Measurements from ENCODE around the gene SIRT5.

SIRT5 gene

GRCh38 chr6:13568970-13569369 lies 5.4 kb upstream of the SIRT5 start:
- Histone ChIP-seq H3K9me3 (replicated peaks in 1 of 2; ENCODE audit: control insufficient read depth in 2 of 2, insufficient read depth in 1 of 2, low read depth in 1 of 2, low read length in 2 of 2) (no peaks in the 10 kb centered on the region), H2BK120ac (ENCODE audit: low read depth, low read length) (no peak overlapping the region)
- no CpG with 5 or more reads among the region's 5 CpGs for WGBS, 2 donors (ENCODE audit: extremely low coverage in 2 of 2, insufficient read length in 2 of 2, insufficient replicate concordance in 1 of 2)

DNA sequence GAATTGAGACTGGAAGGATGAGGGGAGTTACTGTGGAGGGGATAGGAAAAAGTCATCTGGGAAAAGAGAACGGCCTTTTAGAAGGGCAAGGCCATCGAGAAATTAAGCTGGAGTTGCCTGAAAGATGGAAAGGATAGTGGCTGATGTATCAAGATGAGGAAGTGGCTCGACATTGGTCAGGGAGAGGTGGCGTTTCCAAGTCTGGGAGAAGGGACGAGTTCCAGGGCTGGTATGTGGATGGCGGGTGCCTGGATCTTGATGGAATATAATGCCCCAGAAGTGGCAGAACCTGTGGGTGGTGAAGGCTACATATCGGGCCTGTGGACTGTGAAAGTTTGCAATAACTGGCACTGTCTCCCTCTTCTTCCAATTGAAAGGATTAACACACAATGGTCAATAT lies 2.2 kb upstream of the SIRT5 start:
- Histone ChIP-seq H3K27me3 (ENCODE audit: control insufficient read depth in 3 of 3, insufficient read depth in 3 of 3, low read depth in 1 of 3, low read length in 3 of 3) (peaks cover 0 to 8% (median 0%) of the 10 kb centered on the region in 3 experiments), H2BK5ac (ENCODE audit: low read length) (no peak overlapping the region), H3K14ac (ENCODE audit: low read length) (no peak overlapping the region), H2BK12ac (ENCODE audit: low read length) (no peak overlapping the region), H2BK15ac (ENCODE audit: low read length) (no peak overlapping the region), H3K9ac (ENCODE audit: low read depth, low read length, poor library complexity) (no peak overlapping the region), H3K36me3 (replicated peaks in 1 of 2; ENCODE audit: control insufficient read depth in 2 of 2, insufficient read depth in 2 of 2, low read length in 2 of 2) (no peaks in the 10 kb centered on the region), H3K18ac (ENCODE audit: low read length) (no peak overlapping the region), H3K23ac (ENCODE audit: low read depth, low read length, poor library complexity) (no peak overlapping the region), H2BK120ac (ENCODE audit: low read depth, low read length) (no peak overlapping the region), H4K8ac (ENCODE audit: low read depth, low read length) (no peak overlapping the region), H3K4me1 (ENCODE audit: control insufficient read depth in 2 of 2, insufficient read depth in 1 of 2, low read depth in 1 of 2, low read length in 2 of 2) (peaks cover 3 to 4% of the 10 kb centered on the region in 2 donors), H3K27ac (replicated peaks; ENCODE audit: low read length) (no peak overlapping the region), H3K4ac (ENCODE audit: low read length) (no peak overlapping the region), H3K4me3 (ENCODE audit: low read length in 2 of 2) (no peak overlapping the region), H3K79me1 (ENCODE audit: low read depth, low read length) (no peaks in the 10 kb centered on the region), H4K91ac (ENCODE audit: low read depth, low read length, poor library complexity) (no peak overlapping the region), H2AK5ac (ENCODE audit: low read depth, low read length) (no peak overlapping the region), H3K4me2 (ENCODE audit: insufficient read depth, low read length, poor library complexity, severe bottlenecking) (no peak overlapping the region), H2AFZ (ENCODE audit: low read length) (no peak overlapping the region), H3K9me3 (replicated peaks in 1 of 2; ENCODE audit: control insufficient read depth in 2 of 2, insufficient read depth in 1 of 2, low read depth in 1 of 2, low read length in 2 of 2) (no peaks in the 10 kb centered on the region)
- WGBS, 2 donors (ENCODE audit: extremely low coverage in 2 of 2, insufficient read length in 2 of 2, insufficient replicate concordance in 1 of 2) = no CpG with 5 or more reads among the region's 7 CpGs
- DNase-seq (ENCODE audit: low spot score) = no peak

More at GRCh38 chr6:13568970-13569369, 5.4 kb upstream of the SIRT5 start:
- H3K4me2 ChIP-seq (ENCODE audit: insufficient read depth, low read length, poor library complexity, severe bottlenecking) = no peak overlapping the region
- H3K27me3 ChIP-seq (ENCODE audit: control insufficient read depth in 3 of 3, insufficient read depth in 3 of 3, low read depth in 1 of 3, low read length in 3 of 3) = peaks cover 0 to 14% (median 0%) of the 10 kb centered on the region in 3 experiments
- no peak overlapping the region for H2BK15ac ChIP-seq (ENCODE audit: low read length)
- H4K91ac ChIP-seq (ENCODE audit: low read depth, low read length, poor library complexity) = no peak overlapping the region
- H3K79me1 ChIP-seq (ENCODE audit: low read depth, low read length) = no peaks in the 10 kb centered on the region
- no peak for DNase-seq (ENCODE audit: low spot score)
- no peak overlapping the region for H2AFZ ChIP-seq (ENCODE audit: low read length)
- H2BK12ac ChIP-seq (ENCODE audit: low read length) = no peak overlapping the region
- H3K14ac ChIP-seq (ENCODE audit: low read length) = no peak overlapping the region
- no peak overlapping the region for H3K27ac ChIP-seq (replicated peaks; ENCODE audit: low read length)
- no peak overlapping the region for H3K4me3 ChIP-seq (ENCODE audit: low read length in 2 of 2)
- H3K36me3 ChIP-seq (replicated peaks in 1 of 2; ENCODE audit: control insufficient read depth in 2 of 2, insufficient read depth in 2 of 2, low read length in 2 of 2) = no peaks in the 10 kb centered on the region
- H4K8ac ChIP-seq (ENCODE audit: low read depth, low read length) = no peak overlapping the region
- H3K4ac ChIP-seq (ENCODE audit: low read length) = no peak overlapping the region
- peaks cover 3 to 4% of the 10 kb centered on the region in 2 donors for H3K4me1 ChIP-seq (ENCODE audit: control insufficient read depth in 2 of 2, insufficient read depth in 1 of 2, low read depth in 1 of 2, low read length in 2 of 2)
- no peak overlapping the region for H3K18ac ChIP-seq (ENCODE audit: low read length)
- H2AK5ac ChIP-seq (ENCODE audit: low read depth, low read length) = no peak overlapping the region
- H3K9ac ChIP-seq (ENCODE audit: low read depth, low read length, poor library complexity) = no peak overlapping the region
- H2BK5ac ChIP-seq (ENCODE audit: low read length) = no peak overlapping the region
- H3K23ac ChIP-seq (ENCODE audit: low read depth, low read length, poor library complexity) = no peak overlapping the region

DNA sequence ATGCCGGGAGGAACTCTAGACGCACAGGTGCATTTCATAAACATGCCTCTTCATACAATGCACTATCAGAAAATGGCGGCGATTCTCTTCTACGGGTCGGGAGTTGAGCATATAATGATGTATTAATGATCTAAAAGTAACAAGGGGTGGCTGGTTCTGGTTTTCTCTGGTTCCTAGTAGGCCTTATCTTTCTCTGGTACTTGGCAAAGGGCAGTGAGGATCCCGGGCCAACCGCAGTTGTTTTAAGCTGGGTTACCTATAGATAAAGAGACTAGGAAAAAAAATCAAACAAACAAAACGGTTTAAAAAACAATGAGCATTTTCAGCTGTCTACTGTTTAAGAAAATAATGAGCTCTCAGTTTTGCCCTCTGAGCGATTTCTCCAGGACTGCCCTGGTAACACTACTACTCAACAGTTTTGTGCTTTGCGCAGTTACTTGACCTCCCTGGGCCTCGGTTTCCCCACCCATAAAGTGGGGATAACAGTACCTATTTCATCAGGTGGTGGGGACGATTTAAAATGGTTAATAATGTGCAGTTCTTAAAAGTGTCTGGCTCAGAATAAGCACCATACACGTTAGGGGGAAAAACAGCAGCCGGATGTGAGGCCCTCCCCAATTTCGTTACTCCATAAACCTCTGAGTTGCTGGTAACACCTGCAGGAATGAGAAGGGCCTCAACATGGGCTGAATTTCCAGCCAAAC lies 1.3 kb upstream of the SIRT5 start:
- DNase-seq (ENCODE audit: low spot score) = no peak
- no peak overlapping the region for H3K4ac ChIP-seq (ENCODE audit: low read length)
- no peak overlapping the region for H3K18ac ChIP-seq (ENCODE audit: low read length)
- no peaks in the 10 kb centered on the region for H3K79me1 ChIP-seq (ENCODE audit: low read depth, low read length)
- no peak overlapping the region for H4K8ac ChIP-seq (ENCODE audit: low read depth, low read length)
- H2BK120ac ChIP-seq (ENCODE audit: low read depth, low read length) = no peak overlapping the region
- H3K27me3 ChIP-seq (ENCODE audit: control insufficient read depth in 3 of 3, insufficient read depth in 3 of 3, low read depth in 1 of 3, low read length in 3 of 3) = peaks cover 0 to 8% (median 0%) of the 10 kb centered on the region in 3 experiments
- H4K91ac ChIP-seq (ENCODE audit: low read depth, low read length, poor library complexity) = no peak overlapping the region
- H3K14ac ChIP-seq (ENCODE audit: low read length) = no peak overlapping the region
- peaks cover 0 to 3% of the 10 kb centered on the region in 2 donors for H3K9me3 ChIP-seq (replicated peaks in 1 of 2; ENCODE audit: control insufficient read depth in 2 of 2, insufficient read depth in 1 of 2, low read depth in 1 of 2, low read length in 2 of 2)
- peak overlapping the region; percentile 99 for H2AFZ ChIP-seq (ENCODE audit: low read length)
- H3K4me3 ChIP-seq (ENCODE audit: low read length in 2 of 2) = peak overlapping the region in 1 of 2 donors; percentile 79
- H3K4me2 ChIP-seq (ENCODE audit: insufficient read depth, low read length, poor library complexity, severe bottlenecking) = peak overlapping the region; percentile 56
- no peak overlapping the region for H2BK15ac ChIP-seq (ENCODE audit: low read length)
- peak overlapping the region; percentile 96 for H3K27ac ChIP-seq (replicated peaks; ENCODE audit: low read length)
- peaks cover 3 to 4% of the 10 kb centered on the region in 2 donors for H3K4me1 ChIP-seq (ENCODE audit: control insufficient read depth in 2 of 2, insufficient read depth in 1 of 2, low read depth in 1 of 2, low read length in 2 of 2)
- H3K36me3 ChIP-seq (replicated peaks in 1 of 2; ENCODE audit: control insufficient read depth in 2 of 2, insufficient read depth in 2 of 2, low read length in 2 of 2) = no peaks in the 10 kb centered on the region
- no peak overlapping the region for H2BK5ac ChIP-seq (ENCODE audit: low read length)
- no peak overlapping the region for H2AK5ac ChIP-seq (ENCODE audit: low read depth, low read length)
- no peak overlapping the region for H3K23ac ChIP-seq (ENCODE audit: low read depth, low read length, poor library complexity)
- no peak overlapping the region for H2BK12ac ChIP-seq (ENCODE audit: low read length)
- H3K9ac ChIP-seq (ENCODE audit: low read depth, low read length, poor library complexity) = no peak overlapping the region
- no CpG with 5 or more reads among the region's 16 CpGs for WGBS, 2 donors (ENCODE audit: extremely low coverage in 2 of 2, insufficient read length in 2 of 2, insufficient replicate concordance in 1 of 2)

- Histone ChIP-seq H3K9me3 (replicated peaks in 1 of 2; ENCODE audit: control insufficient read depth in 2 of 2, insufficient read depth in 1 of 2, low read depth in 1 of 2, low read length in 2 of 2) (peaks cover 0 to 3% of the 10 kb centered on the region in 2 donors), H3K4me2 (ENCODE audit: insufficient read depth, low read length, poor library complexity, severe bottlenecking) (peak overlapping the region; percentile 56), H3K23ac (ENCODE audit: low read depth, low read length, poor library complexity) (no peak overlapping the region), H3K79me1 (ENCODE audit: low read depth, low read length) (no peaks in the 10 kb centered on the region), H3K4ac (ENCODE audit: low read length) (no peak overlapping the region), H2BK12ac (ENCODE audit: low read length) (no peak overlapping the region), H4K8ac (ENCODE audit: low read depth, low read length) (no peak overlapping the region), H2BK5ac (ENCODE audit: low read length) (no peak overlapping the region), H2BK15ac (ENCODE audit: low read length) (no peak overlapping the region), H3K14ac (ENCODE audit: low read length) (no peak overlapping the region), H2BK120ac (ENCODE audit: low read depth, low read length) (no peak overlapping the region), H3K36me3 (replicated peaks in 1 of 2; ENCODE audit: control insufficient read depth in 2 of 2, insufficient read depth in 2 of 2, low read length in 2 of 2) (no peaks in the 10 kb centered on the region), H2AK5ac (ENCODE audit: low read depth, low read length) (no peak overlapping the region), H3K4me1 (ENCODE audit: control insufficient read depth in 2 of 2, insufficient read depth in 1 of 2, low read depth in 1 of 2, low read length in 2 of 2) (peaks cover 3 to 4% of the 10 kb centered on the region in 2 donors), H3K27me3 (ENCODE audit: control insufficient read depth in 3 of 3, insufficient read depth in 3 of 3, low read depth in 1 of 3, low read length in 3 of 3) (peaks cover 0 to 6% (median 0%) of the 10 kb centered on the region in 3 experiments), H2AFZ (ENCODE audit: low read length) (peak overlapping the region; percentile 99), H3K9ac (ENCODE audit: low read depth, low read length, poor library complexity) (peak overlapping the region; percentile 88), H4K91ac (ENCODE audit: low read depth, low read length, poor library complexity) (no peak overlapping the region), H3K27ac (replicated peaks; ENCODE audit: low read length) (peak overlapping the region; percentile 96), H3K18ac (ENCODE audit: low read length) (peak overlapping the region; percentile 90), H3K4me3 (ENCODE audit: low read length in 2 of 2) (peak overlapping the region; percentile 77 to 79)
- peak; percentile 27 for DNase-seq (ENCODE audit: low spot score)
- WGBS, 2 donors (ENCODE audit: extremely low coverage in 2 of 2, insufficient read length in 2 of 2, insufficient replicate concordance in 1 of 2) = no CpG with 5 or more reads among the region's 14 CpGs
Observed at GRCh38 chr6:13573669-13574110, 711 bp upstream of the SIRT5 start.
